ENCODE results near the gene TMEM19.
A peak's percentile ranks its signal among the peaks of the same experiment; 100 is the strongest.

GRCh38 chr12:71636704-71637115 lies 49.2 kb upstream of the TMEM19 start:
- TF ChIP-seq CTCF (conservative IDR thresholded peaks at IDR 0.05; ENCODE audit: low read depth, low read length) = peak; percentile 87
- TF ChIP-seq EZH2 (IDR thresholded peaks at IDR 0.05; ENCODE audit: borderline replicate concordance, low read depth, low read length, poor library complexity, severe bottlenecking) = no peak
